IMR-90 (cell line): ENCODE data around the gene ZNF277. TPM values are rescaled to one million over a fixed set of nuclear protein-coding genes. Genes with fewer than 3 reads are reported as not detected.

Experiments used
- ATAC-seq: fragments of 200-7000 bp; cut with Tn5 transposase; 2 replicates; pipeline ENCODE4 v1.9.1; 2020; ENCODE audit warnings: low read depth, mild to moderate bottlenecking, moderate library complexity
- BruUV-seq: library from RNA; stranded (reverse); fragments of 400-500 nt; replicated peaks from 2 replicates; lab custom pipeline; 2021; lab: Mats Ljungman, UMichigan
- CTCF ChIA-PET: fragments of 300-600 bp; formaldehyde crosslinking; extraction: SDS; loops from one replicate; lab custom pipeline; 2021; ENCODE audit warnings: antibody characterized with exemption; lab: Yijun Ruan, JAX
- POLR2A ChIA-PET: fragments of 300-600 bp; sonication (Branson Sonifier 250); formaldehyde crosslinking; loops from one replicate; lab custom pipeline; 2022; ENCODE audit warnings: antibody characterized with exemption; ENCODE audit not compliant: unreplicated experiment; lab: Charles Lee
- DNase-seq: peaks from one replicate; pipeline ENCODE4 v3.0.0; 2013
- H2AFZ ChIP-seq: replicated peaks from 2 replicates; pipeline ENCODE3; 2013; ENCODE audit warnings: low read length, mild to moderate bottlenecking; ENCODE audit not compliant: poor library complexity
- H2AK5ac ChIP-seq: 2 replicates; pipeline ENCODE4 v1.6.1; 2013; ENCODE audit warnings: low read depth, low read length, inconsistent platforms
- H2AK9ac ChIP-seq: replicated peaks from 2 replicates; pipeline ENCODE3; 2013; ENCODE audit warnings: mild to moderate bottlenecking, low read depth, low read length, moderate library complexity; ENCODE audit not compliant: poor library complexity
- H2BK120ac ChIP-seq: 2 replicates; pipeline ENCODE4 v1.6.1; 2013; ENCODE audit warnings: low read depth, low read length, inconsistent platforms
- H2BK15ac ChIP-seq: 3 replicates; pipeline ENCODE4 v1.6.1; 2013; ENCODE audit warnings: low read depth, low read length, inconsistent platforms
- H2BK20ac ChIP-seq: 2 replicates; pipeline ENCODE4 v1.6.1; 2013; ENCODE audit warnings: low read depth, mild to moderate bottlenecking, inconsistent platforms, low read length, moderate library complexity
- H2BK5ac ChIP-seq: 2 replicates; pipeline ENCODE4 v1.6.1; 2013; ENCODE audit warnings: mild to moderate bottlenecking, low read depth, low read length, inconsistent platforms; ENCODE audit not compliant: poor library complexity, severe bottlenecking
- H3K14ac ChIP-seq: replicated peaks from 2 replicates; pipeline ENCODE4 v1.6.1; 2013; ENCODE audit warnings: low read depth, low read length, inconsistent platforms
- H3K18ac ChIP-seq: 2 replicates; pipeline ENCODE4 v1.6.1; 2013; ENCODE audit warnings: low read depth, low read length, control low read depth
- H3K23ac ChIP-seq: 2 replicates; pipeline ENCODE4 v1.6.1; 2013; ENCODE audit warnings: low read depth, low read length, inconsistent platforms
- H3K27ac ChIP-seq: 2 replicates; pipeline ENCODE4 v1.5.1; 2013; ENCODE audit warnings: mild to moderate bottlenecking, control low read depth, low read length; ENCODE audit not compliant: insufficient read depth
- H3K27me3 ChIP-seq: 2 replicates; pipeline ENCODE4 v1.6.1; 2013; ENCODE audit warnings: low read length; ENCODE audit not compliant: control insufficient read depth, insufficient read depth
- H3K36me3 ChIP-seq: 2 replicates; pipeline ENCODE4 v1.6.1; 2013; ENCODE audit warnings: low read length, mixed read lengths; ENCODE audit not compliant: control insufficient read depth, insufficient read depth
- H3K4ac ChIP-seq: 2 replicates; pipeline ENCODE4 v1.6.1; 2013; ENCODE audit warnings: low read depth, low read length, inconsistent platforms
- H3K4me1 ChIP-seq: 2 replicates; pipeline ENCODE4 v1.6.1; 2013; ENCODE audit warnings: low read length, mixed read lengths; ENCODE audit not compliant: control insufficient read depth, insufficient read depth
- H3K4me2 ChIP-seq: 2 replicates; pipeline ENCODE4 v1.6.1; 2013; ENCODE audit warnings: low read depth, mild to moderate bottlenecking, control low read depth, low read length, moderate library complexity
- H3K4me3 ChIP-seq: 2 replicates; pipeline ENCODE4 v1.5.1; 2013; ENCODE audit warnings: low read depth, mild to moderate bottlenecking, control low read depth, low read length, moderate library complexity; ENCODE audit not compliant: insufficient read depth
- H3K56ac ChIP-seq: 2 replicates; pipeline ENCODE4 v1.6.1; 2013; ENCODE audit warnings: low read length, inconsistent platforms; ENCODE audit not compliant: insufficient read depth; ENCODE audit errors: extremely low read depth
- H3K79me1 ChIP-seq, 2 experiments: 2 replicates each; pipeline ENCODE4 v1.6.1; 2013; ENCODE audit warnings: low read length in 2 of 2, inconsistent platforms in 1 of 2, low read depth in 1 of 2
- H3K9ac ChIP-seq: 2 replicates; pipeline ENCODE4 v1.6.1; 2013; ENCODE audit warnings: low read depth, low read length, control low read depth
- H3K9me1 ChIP-seq: 2 replicates; pipeline ENCODE4 v1.6.1; 2013; ENCODE audit warnings: low read length, inconsistent platforms; ENCODE audit not compliant: insufficient read depth
- H3K9me3 ChIP-seq: 2 replicates; pipeline ENCODE4 v1.6.1; 2013; ENCODE audit warnings: low read length; ENCODE audit not compliant: control insufficient read depth, insufficient read depth
- H4K20me1 ChIP-seq: 2 replicates; pipeline ENCODE4 v1.6.1; 2013; ENCODE audit warnings: low read length, inconsistent platforms; ENCODE audit not compliant: insufficient read depth
- H4K5ac ChIP-seq: 2 replicates; pipeline ENCODE4 v1.6.1; 2013; ENCODE audit warnings: mild to moderate bottlenecking, low read depth, low read length, control low read depth
- H4K8ac ChIP-seq, 2 experiments: 2 replicates each; pipeline ENCODE4 v1.6.1; 2013; ENCODE audit warnings: low read depth in 2 of 2, low read length in 2 of 2, control low read depth in 1 of 2, inconsistent platforms in 1 of 2
- H4K91ac ChIP-seq: 2 replicates; pipeline ENCODE4 v1.6.1; 2013; ENCODE audit warnings: low read depth, low read length, inconsistent platforms; ENCODE audit not compliant: insufficient read depth
- BHLHE40 ChIP-seq: fragments of 150-350 bp; IDR thresholded peaks from 2 replicates; pipeline ENCODE4 v1.6.1; 2016; ENCODE audit warnings: mild to moderate bottlenecking, low read depth, low read length
- FOS ChIP-seq: fragments of 150-350 bp; IDR thresholded peaks from 2 replicates; pipeline ENCODE4 v1.6.1; 2016; ENCODE audit warnings: low read depth, low read length
- MAFK ChIP-seq: IDR thresholded peaks from 2 replicates; pipeline ENCODE4 v1.6.1; 2012; ENCODE audit warnings: low read depth, low read length, improper control_type of control experiment
- RAD21 ChIP-seq: IDR thresholded peaks from 2 replicates; pipeline ENCODE4 v1.6.1; 2012; ENCODE audit warnings: low read length, improper control_type of control experiment
- WGBS, 2 experiments: methylation state at CpG; one replicate each; pipeline versions ENCODE4 v1.1.5 to v1.1.7; 2013; ENCODE audit warnings: missing lambda C conversion rate in 2 of 2; ENCODE audit not compliant: insufficient read length in 1 of 2; ENCODE audit errors: extremely low coverage in 2 of 2; 5-methylcytosine and 5-hydroxymethylcytosine counted together
- dilution Hi-C: fragments of 300-500 bp; cut with HindIII; formaldehyde crosslinking; loops from one replicate; pipeline ENCODE4 v1.14.3; 2018; ENCODE audit warnings: low sequenced_read_pairs; ENCODE audit not compliant: unreplicated experiment
- in situ Hi-C: fragments of 300-500 bp; cut with MboI; formaldehyde crosslinking; loops from 3 replicates; pipeline ENCODE4 v1.14.3; 2019; ENCODE audit warnings: low sequenced_read_pairs, inconsistent platforms, mixed read lengths
- intact Hi-C: fragments of 100-400 bp; cut with micrococcal nuclease; formaldehyde crosslinking; loops from 2 replicates; pipeline ENCODE4 v1.10.0; 2022
- polyA plus RNA-seq, 3 experiments: library from polyadenylated mRNA; depleted of rRNA; stranded (reverse); fragments of >200 nt; gene quantifications; 2 replicates each; pipeline ENCODE4 v1.2.3, GENCODE V29; 2012; ENCODE audit warnings: low replicate concordance in 1 of 3
- total RNA-seq: library from RNA; depleted of rRNA; stranded (reverse); fragments of >200 nt; gene quantifications from 2 replicates; pipeline ENCODE4 v1.2.3, GENCODE V29; 2012
- TF ChIP-seq, protein P1 (sequence below): fragments of 150-350 bp; IDR thresholded peaks from 2 replicates; pipeline ENCODE4 v1.6.1; 2017; ENCODE audit warnings: mild to moderate bottlenecking, antibody characterized with exemption, low read length, low read depth

Gene ZNF277
- total and polyA plus RNA-seq, 2 of the 4 experiments (the other 2 are of a cell fraction), result 7.3 to 21.3 TPM

DNA sequence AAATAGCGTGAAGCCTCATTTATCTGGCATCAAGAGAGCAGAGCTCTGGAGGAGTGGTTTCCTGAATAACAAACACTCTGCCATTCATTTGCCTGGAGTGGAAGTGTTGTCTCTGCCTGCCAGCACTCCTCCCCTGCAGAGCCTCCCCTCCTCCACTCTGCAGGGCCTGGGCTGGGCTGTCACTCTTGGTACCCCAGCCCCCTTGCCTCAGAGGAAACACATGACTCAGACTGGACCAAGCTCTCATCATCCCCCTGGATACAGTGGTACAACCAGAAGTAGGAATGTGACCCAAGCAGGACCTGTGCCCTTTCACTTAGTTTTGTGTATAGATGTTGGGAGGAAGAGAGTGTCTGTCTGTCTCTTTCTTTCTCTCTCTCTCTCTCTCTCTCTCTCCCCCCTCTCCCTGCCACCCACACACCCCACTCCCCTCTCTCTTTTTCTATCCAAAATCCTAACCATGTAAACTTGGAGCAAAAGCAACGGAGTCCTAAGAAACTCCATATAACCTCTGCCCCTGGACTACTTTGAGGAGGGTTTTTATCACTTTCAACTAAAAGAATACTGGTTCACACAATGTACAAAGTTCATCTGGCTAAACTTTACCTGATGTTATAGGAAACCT lies 44.2 kb upstream of the ZNF277 start:
- no peak overlapping the region for H3K9ac ChIP-seq
- H3K27me3 ChIP-seq, result no peaks in the 10 kb centered on the region
- no CpG with 5 or more reads among the region's 2 CpGs for WGBS, 2 experiments
- ATAC-seq, result peak; percentile 76
- TF ChIP-seq FOS, result peak; percentile 38; the same call in 1 of the 2 replicates
- TF ChIP-seq, protein P1, sequence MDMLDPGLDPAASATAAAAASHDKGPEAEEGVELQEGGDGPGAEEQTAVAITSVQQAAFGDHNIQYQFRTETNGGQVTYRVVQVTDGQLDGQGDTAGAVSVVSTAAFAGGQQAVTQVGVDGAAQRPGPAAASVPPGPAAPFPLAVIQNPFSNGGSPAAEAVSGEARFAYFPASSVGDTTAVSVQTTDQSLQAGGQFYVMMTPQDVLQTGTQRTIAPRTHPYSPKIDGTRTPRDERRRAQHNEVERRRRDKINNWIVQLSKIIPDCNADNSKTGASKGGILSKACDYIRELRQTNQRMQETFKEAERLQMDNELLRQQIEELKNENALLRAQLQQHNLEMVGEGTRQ, result peak; percentile 13; the same call in 1 of the 2 replicates
- no peak for TF ChIP-seq RAD21
- 0 out of 2 replicates have a peak, but pooled peaks have one; percentile 5 for TF ChIP-seq BHLHE40
- no peak for TF ChIP-seq MAFK
- H3K79me1 ChIP-seq, result peaks cover 11 to 23% of the 10 kb centered on the region in 2 experiments
- H4K91ac ChIP-seq, result no peak overlapping the region
- in situ Hi-C loops (no loop called here), intact Hi-C loops (loop anchor here (5.0 kb wide), 1 partner anchor 45 kb away; no protein-coding TSS in a partner anchor), dilution Hi-C loops (no loop called here)
- H2AK5ac ChIP-seq, result no peak overlapping the region
- H4K20me1 ChIP-seq, result no peaks in the 10 kb centered on the region
- no peak overlapping the region for H3K23ac ChIP-seq
- H2BK5ac ChIP-seq, result no peak overlapping the region
- H2BK120ac ChIP-seq, result peak overlapping the region; percentile 16; the same call in 1 of the 2 replicates
- H3K14ac ChIP-seq, result no peak overlapping the region
- no TSS peak for BruUV-seq
- H4K5ac ChIP-seq, result no peak overlapping the region
- no peak overlapping the region for H3K27ac ChIP-seq
- no peak overlapping the region for H2BK15ac ChIP-seq
- DNase-seq, result peak; percentile 58
- ChIA-PET POLR2A (no interaction called here), CTCF (no interaction called here)
- H3K18ac ChIP-seq, result no peak overlapping the region
- H3K36me3 ChIP-seq, result no peaks in the 10 kb centered on the region
- H3K4ac ChIP-seq, result no peak overlapping the region
- no peak overlapping the region; a peak in 1 of 4 replicates for H4K8ac ChIP-seq
- no peak overlapping the region for H3K56ac ChIP-seq
- H3K9me1 ChIP-seq, result peaks cover 16% of the 10 kb centered on the region
- H2AK9ac ChIP-seq, result peak overlapping the region; percentile 22
- H2BK20ac ChIP-seq, result no peak overlapping the region
- H3K4me1 ChIP-seq, result peaks cover 6% of the 10 kb centered on the region
- no peaks in the 10 kb centered on the region for H3K9me3 ChIP-seq
- peak overlapping the region; percentile 51; the same call in 1 of the 2 replicates for H3K4me2 ChIP-seq
- H2AFZ ChIP-seq, result peak overlapping the region; percentile 74
- no peak overlapping the region for H3K4me3 ChIP-seq
